ENCODE measurements around the gene XAF1.

GRCh38 chr17:6815775-6816174 is 59.9 kb downstream of the XAF1 start:
- no peak for TF ChIP-seq POLR2A (IDR thresholded peaks at IDR 0.05)
- no peak for TF ChIP-seq CTCF (IDR thresholded peaks at IDR 0.05)
